HEK293T (cell line): Measurements from ENCODE around the gene MYO15B.
A peak's percentile ranks its signal among the peaks of the same experiment; 100 is the strongest.

Experiments used
- CTCF ChIA-PET: fragments of 350-600 bp; formaldehyde crosslinking; extraction: SDS; loops from one replicate; lab custom pipeline; 2021; ENCODE audit warnings: antibody characterized with exemption, inconsistent platforms; lab: Yijun Ruan, JAX
- POLR2A ChIA-PET: fragments of 350-600 bp; formaldehyde crosslinking; extraction: SDS; loops from one replicate; lab custom pipeline; 2020; ENCODE audit warnings: antibody characterized with exemption, inconsistent platforms; lab: Yijun Ruan, JAX
- DNase-seq: peaks from one replicate; pipeline ENCODE4 v3.0.0; 2012; ENCODE audit warnings: mixed read lengths; ENCODE audit errors: extremely low spot score
- ARNT ChIP-seq: fragments of 450-650 bp; IDR thresholded peaks from 2 replicates; pipeline ENCODE4 v1.6.1; 2017; ENCODE audit warnings: mild to moderate bottlenecking
- BHLHE40 ChIP-seq: fragments of 450-650 bp; IDR thresholded peaks from 2 replicates; pipeline ENCODE4 v1.6.1; 2016; ENCODE audit warnings: mild to moderate bottlenecking, moderate library complexity, borderline replicate concordance
- CTBP1 ChIP-seq: fragments of 450-650 bp; IDR thresholded peaks from 2 replicates; pipeline ENCODE4 v1.6.1; 2016; ENCODE audit warnings: borderline replicate concordance
- ELF4 ChIP-seq: fragments of 450-650 bp; IDR thresholded peaks from 2 replicates; pipeline ENCODE4 v1.6.1; 2017; ENCODE audit warnings: antibody characterized with exemption
- FOXA1 ChIP-seq: fragments of 450-650 bp; IDR thresholded peaks from 2 replicates; pipeline ENCODE4 v1.6.1; 2016; ENCODE audit warnings: mild to moderate bottlenecking
- FOXK2 ChIP-seq: fragments of 450-650 bp; IDR thresholded peaks from 2 replicates; pipeline ENCODE4 v1.6.1; 2016; ENCODE audit warnings: mild to moderate bottlenecking
- FOXM1 ChIP-seq: fragments of 450-650 bp; IDR thresholded peaks from 2 replicates; pipeline ENCODE4 v1.6.1; 2017; ENCODE audit warnings: mild to moderate bottlenecking, borderline replicate concordance
- HDGF ChIP-seq: fragments of 450-650 bp; IDR thresholded peaks from 2 replicates; pipeline ENCODE4 v1.6.1; 2017; ENCODE audit warnings: antibody characterized with exemption, borderline replicate concordance
- L3MBTL2 ChIP-seq: fragments of 450-650 bp; conservative IDR thresholded peaks from 2 replicates; pipeline ENCODE4 v1.6.1; 2016; ENCODE audit warnings: mild to moderate bottlenecking
- LEF1 ChIP-seq: fragments of 450-650 bp; IDR thresholded peaks from 2 replicates; pipeline ENCODE4 v1.6.1; 2017; ENCODE audit warnings: mild to moderate bottlenecking, borderline replicate concordance
- NFRKB ChIP-seq: fragments of 450-650 bp; IDR thresholded peaks from 2 replicates; pipeline ENCODE4 v1.6.1; 2016; ENCODE audit warnings: mild to moderate bottlenecking, moderate library complexity
- PKNOX1 ChIP-seq: fragments of 450-650 bp; IDR thresholded peaks from 2 replicates; pipeline ENCODE4 v1.6.1; 2016
- SP1 ChIP-seq: fragments of 450-650 bp; IDR thresholded peaks from 2 replicates; pipeline ENCODE4 v1.6.1; 2017
- SUZ12 ChIP-seq: fragments of 450-650 bp; IDR thresholded peaks from 2 replicates; pipeline ENCODE4 v1.6.1; 2016; ENCODE audit warnings: mild to moderate bottlenecking
- TARDBP ChIP-seq: fragments of 450-650 bp; IDR thresholded peaks from 2 replicates; pipeline ENCODE4 v1.6.1; 2016
- ZNF384 ChIP-seq: fragments of 450-650 bp; IDR thresholded peaks from 2 replicates; pipeline ENCODE4 v1.6.1; 2016

The MYO15B gene

GRCh38 chr17:75564195-75564594 is 23.4 kb upstream of the MYO15B start:
- no peak for DNase-seq
- CTCF ChIA-PET, result interaction anchor here (1.4 kb wide), 1 partner anchor 37 kb away, joined by 3 read pairs; no protein-coding TSS in a partner anchor
- POLR2A ChIA-PET, result no interaction called here
- TF ChIP-seq NFRKB (no peak), BHLHE40 (no peak), FOXK2 (no peak), L3MBTL2 (no peak)

- ChIA-PET POLR2A (interaction anchor here (0.6 to 1.0 kb wide), 2 partner anchors 16 to 215 kb away, joined by 3 read pairs; no protein-coding TSS in a partner anchor), CTCF (interaction anchor here (0.6 to 1.4 kb wide), 2 partner anchors 36 to 272 kb away, joined by 3 read pairs; no protein-coding TSS in a partner anchor)
- DNase-seq, result no peak
These were observed 22.5 kb upstream of the MYO15B start for GRCh38 chr17:75565066-75565465.

GRCh38 chr17:75565618-75566017 is 22.0 kb upstream of the MYO15B start:
- DNase-seq, result no peak
- CTCF ChIA-PET, result interaction anchor here (1.4 kb wide), 1 partner anchor 36 kb away, joined by 3 read pairs; no protein-coding TSS in a partner anchor
- no peak for TF ChIP-seq SUZ12
- no peak for TF ChIP-seq ARNT
- TF ChIP-seq ELF4, result no peak
- TF ChIP-seq ZNF384, result no peak
- no peak for TF ChIP-seq CTBP1
- no peak for TF ChIP-seq FOXA1
- no peak for TF ChIP-seq PKNOX1
- POLR2A ChIA-PET, result interaction anchor here (1.0 kb wide), 1 partner anchor 16 kb away, joined by 3 read pairs; no protein-coding TSS in a partner anchor

More at GRCh38 chr17:75565066-75565465, 22.5 kb upstream of the MYO15B start:
- peak; percentile 24; the same call in 1 of the 2 replicates for TF ChIP-seq PKNOX1
- no peak for TF ChIP-seq FOXM1
- TF ChIP-seq ZNF384, result no peak
- TF ChIP-seq NFRKB, result no peak
- no peak for TF ChIP-seq LEF1
- TF ChIP-seq SUZ12, result no peak
- TF ChIP-seq L3MBTL2, result no peak

- POLR2A ChIA-PET, result no interaction called here
These were observed 21.2 kb upstream of the MYO15B start for GRCh38 chr17:75566416-75566815.

GRCh38 chr17:75566834-75567233 is 20.8 kb upstream of the MYO15B start:
- ChIA-PET POLR2A (no interaction called here), CTCF (no interaction called here)
- no peak for TF ChIP-seq SUZ12
- no peak for TF ChIP-seq FOXA1
- no peak for TF ChIP-seq ELF4
- no peak for TF ChIP-seq PKNOX1
- no peak for TF ChIP-seq TARDBP
- TF ChIP-seq SP1, result no peak
- no peak for TF ChIP-seq HDGF
- TF ChIP-seq CTBP1, result no peak
- TF ChIP-seq NFRKB, result no peak
- TF ChIP-seq BHLHE40, result no peak
- TF ChIP-seq FOXK2, result no peak
- TF ChIP-seq FOXM1, result no peak
- no peak for DNase-seq

More at GRCh38 chr17:75566416-75566815, 21.2 kb upstream of the MYO15B start:
- no peak for DNase-seq
- TF ChIP-seq TARDBP (no peak), FOXK2 (no peak)
- CTCF ChIA-PET, result no interaction called here

GRCh38 chr17:75568412-75569255 is 19.0 kb upstream of the MYO15B start:
- TF ChIP-seq BHLHE40 (no peak), SP1 (no peak), FOXA1 (no peak), FOXM1 (no peak), HDGF (no peak), ELF4 (no peak), ARNT (no peak), LEF1 (no peak), FOXK2 (no peak), ZNF384 (no peak), NFRKB (no peak), L3MBTL2 (no peak), SUZ12 (no peak), CTBP1 (no peak), PKNOX1 (no peak), TARDBP (no peak)
- ChIA-PET CTCF (no interaction called here), POLR2A (no interaction called here)
- no peak for DNase-seq
